Measurements from ENCODE around the gene SSNA1.

DNA sequence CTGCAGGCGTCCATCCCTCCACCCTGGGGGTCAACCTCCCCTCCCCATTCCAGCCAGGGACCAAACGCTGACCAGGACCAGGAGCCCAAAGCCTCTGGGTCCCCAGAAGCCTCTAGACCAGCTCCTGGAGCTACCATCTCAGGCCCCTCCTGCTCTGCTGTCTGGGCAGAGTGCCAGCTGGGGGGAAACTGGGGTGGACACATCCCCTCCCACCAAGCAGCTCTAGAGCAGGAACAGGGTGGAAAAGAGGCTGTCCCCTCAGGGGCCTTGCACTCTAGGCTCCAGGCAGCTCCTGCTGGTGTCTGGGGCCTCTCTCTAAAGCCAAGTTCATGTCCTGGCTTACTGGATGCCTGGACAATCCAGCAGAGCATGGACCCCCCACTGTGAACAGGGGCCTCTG lies 4.4 kb downstream of the SSNA1 start:
- TF ChIP-seq, protein P1, sequence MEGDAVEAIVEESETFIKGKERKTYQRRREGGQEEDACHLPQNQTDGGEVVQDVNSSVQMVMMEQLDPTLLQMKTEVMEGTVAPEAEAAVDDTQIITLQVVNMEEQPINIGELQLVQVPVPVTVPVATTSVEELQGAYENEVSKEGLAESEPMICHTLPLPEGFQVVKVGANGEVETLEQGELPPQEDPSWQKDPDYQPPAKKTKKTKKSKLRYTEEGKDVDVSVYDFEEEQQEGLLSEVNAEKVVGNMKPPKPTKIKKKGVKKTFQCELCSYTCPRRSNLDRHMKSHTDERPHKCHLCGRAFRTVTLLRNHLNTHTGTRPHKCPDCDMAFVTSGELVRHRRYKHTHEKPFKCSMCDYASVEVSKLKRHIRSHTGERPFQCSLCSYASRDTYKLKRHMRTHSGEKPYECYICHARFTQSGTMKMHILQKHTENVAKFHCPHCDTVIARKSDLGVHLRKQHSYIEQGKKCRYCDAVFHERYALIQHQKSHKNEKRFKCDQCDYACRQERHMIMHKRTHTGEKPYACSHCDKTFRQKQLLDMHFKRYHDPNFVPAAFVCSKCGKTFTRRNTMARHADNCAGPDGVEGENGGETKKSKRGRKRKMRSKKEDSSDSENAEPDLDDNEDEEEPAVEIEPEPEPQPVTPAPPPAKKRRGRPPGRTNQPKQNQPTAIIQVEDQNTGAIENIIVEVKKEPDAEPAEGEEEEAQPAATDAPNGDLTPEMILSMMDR (IDR thresholded peaks at IDR 0.05), result no peak
- TF ChIP-seq POLR2A (IDR thresholded peaks at IDR 0.05) (no peak), EP300 (IDR thresholded peaks at IDR 0.05) (no peak)

Data from ovary (tissue), 3 donors.